T-helper 2 cell treated with Interferon-gamma antibody and Interleukin-4, amounts not matched to agents 100 ng/mL and 5 ng/mL, for 36 hours (primary cell): Measurements from ENCODE around the gene LPXN. TPM values are rescaled to one million over a fixed set of nuclear protein-coding genes. Genes with fewer than 3 reads are reported as not detected.

Source experiments
- total RNA-seq: library from RNA; stranded (reverse); gene quantifications from 2 replicates; pipeline ENCODE4 v1.2.3, GENCODE V29; 2022

The LPXN gene
- total RNA-seq, 1 donor from 2014 or later = 137 TPM

Other genes starting within 250 kb of the LPXN start
- gene OR5B17, start 216.8 kb downstream of the LPXN start, total RNA-seq = not detected in 2 replicates
- not detected in 2 replicates for gene OR5B3, start 169.0 kb downstream of the LPXN start, total RNA-seq
- gene OR5B2, start 147.7 kb downstream of the LPXN start, total RNA-seq = not detected in 2 replicates
- not detected in 2 replicates for gene OR5B12, start 133.6 kb downstream of the LPXN start, total RNA-seq
- gene OR5B21, start 67.8 kb downstream of the LPXN start, total RNA-seq = 0.82 and 1.1 TPM in 2 replicates
- gene ZFP91, start 3.2 kb upstream of the LPXN start, total RNA-seq = 56.5 and 57.4 TPM in 2 replicates
- 3.6 and 4.6 TPM in 2 replicates for gene CNTF, start 46.8 kb upstream of the LPXN start, total RNA-seq
- gene GLYAT, start 156.1 kb upstream of the LPXN start, total RNA-seq = not detected in 2 replicates